GM21515 (cell line): ENCODE measurements around the gene GLT8D2.
A peak's percentile ranks its signal among the peaks of the same experiment; 100 is the strongest.

Experiments
- ATAC-seq: cut with Tn5 transposase; IDR thresholded peaks from one replicate; pipeline ENCODE4 v1.9.1; 2021; ENCODE audit not compliant: unreplicated experiment

The GLT8D2 gene

GRCh38 chr12:104049903-104050356, at the start of gene GLT8D2:
Gene GLT8D2, minus strand, starts transcription at chr12:104050187. Its CDS starts 30,539 bp downstream, at chr12:104019648.
- ATAC-seq: no peak

GRCh38 chr12:104097954-104098353, 48.0 kb upstream of the GLT8D2 start:
- ATAC-seq: no peak

GRCh38 chr12:104095289-104095688, 45.3 kb upstream of the GLT8D2 start:
- no peak for ATAC-seq

- no peak for ATAC-seq
Measured at GRCh38 chr12:104094284-104094683, 44.3 kb upstream of the GLT8D2 start.

- ATAC-seq: no peak
Measured at GRCh38 chr12:104091136-104091535, 41.1 kb upstream of the GLT8D2 start.

GRCh38 chr12:104090685-104091084, 40.7 kb upstream of the GLT8D2 start:
- ATAC-seq: no peak

GRCh38 chr12:104083769-104084475, 33.9 kb upstream of the GLT8D2 start:
- ATAC-seq: peak; percentile 80

- no peak for ATAC-seq
Measured at GRCh38 chr12:104080764-104081163, 30.8 kb upstream of the GLT8D2 start.

GRCh38 chr12:104079024-104079423, 29.0 kb upstream of the GLT8D2 start:
- no peak for ATAC-seq

GRCh38 chr12:104073699-104074098, 23.7 kb upstream of the GLT8D2 start:
- no peak for ATAC-seq

GRCh38 chr12:104072099-104072498, 22.1 kb upstream of the GLT8D2 start:
- ATAC-seq: no peak

GRCh38 chr12:104064842-104065427, 14.9 kb upstream of the GLT8D2 start:
- peak; percentile 3 for ATAC-seq

- peak; percentile 82 for ATAC-seq
Measured at GRCh38 chr12:104064031-104064841, 14.2 kb upstream of the GLT8D2 start, which contains the start of gene HCFC2. Gene HCFC2, plus strand, starts transcription at chr12:104064531. Its CDS starts 30 bp downstream, at chr12:104064561.

- peak; percentile 29 for ATAC-seq
Measured at GRCh38 chr12:104063712-104064030, 13.7 kb upstream of the GLT8D2 start.

GRCh38 chr12:104060791-104061190, 10.8 kb upstream of the GLT8D2 start:
- ATAC-seq: no peak

- no peak for ATAC-seq
Measured at GRCh38 chr12:104059963-104060362, 10.0 kb upstream of the GLT8D2 start.

- ATAC-seq: no peak
Measured at GRCh38 chr12:104058802-104059201, 8.8 kb upstream of the GLT8D2 start.

- ATAC-seq: no peak
Measured at GRCh38 chr12:104057771-104058197, 7.8 kb upstream of the GLT8D2 start.

GRCh38 chr12:104056419-104056972, 6.5 kb upstream of the GLT8D2 start:
- ATAC-seq: no peak

GRCh38 chr12:104055686-104056388, 5.8 kb upstream of the GLT8D2 start:
- ATAC-seq: no peak
